ENCODE results near the gene PDZRN4.
A peak's percentile ranks its signal among the peaks of the same experiment; 100 is the strongest.
"Not testable (repeated sequence)": the region's sequence is repeated elsewhere in the genome, so short reads cannot be mapped to it uniquely, and the experiment has no call there.

PDZRN4 gene

GRCh38 chr12:41277100-41277945 lies 89.2 kb downstream of the PDZRN4 start:
- Mint-ChIP-seq H3K36me3 (ENCODE audit: low read depth) (no peaks in the 10 kb centered on the region), H3K4me3 (no peak overlapping the region), H3K27ac (no peak overlapping the region), H3K27me3 (ENCODE audit: low read depth, poor library complexity) (no peaks in the 10 kb centered on the region), H3K4me1 (peaks cover 16% of the 10 kb centered on the region), H3K9me3 (no peaks in the 10 kb centered on the region)
- peak; percentile 43 for DNase-seq
- TF ChIP-seq CTCF (IDR thresholded peaks at IDR 0.05): peak; percentile 75

GRCh38 chr12:41277946-41278267 lies 89.8 kb downstream of the PDZRN4 start:
- H3K4me3 Mint-ChIP-seq: no peak overlapping the region
- H3K36me3 Mint-ChIP-seq (ENCODE audit: low read depth): no peaks in the 10 kb centered on the region

GRCh38 chr12:41280341-41281095 lies 92.4 kb downstream of the PDZRN4 start:
- peaks cover 16% of the 10 kb centered on the region for H3K4me1 Mint-ChIP-seq
- H3K27me3 Mint-ChIP-seq (ENCODE audit: low read depth, poor library complexity); H3K4me3 Mint-ChIP-seq; H3K27ac Mint-ChIP-seq; DNase-seq; H3K9me3 Mint-ChIP-seq; H3K36me3 Mint-ChIP-seq (ENCODE audit: low read depth): not testable (repeated sequence)

More at GRCh38 chr12:41277946-41278267, 89.8 kb downstream of the PDZRN4 start:
- Mint-ChIP-seq H3K9me3 (no peaks in the 10 kb centered on the region), H3K4me1 (peaks cover 16% of the 10 kb centered on the region), H3K27ac (no peak overlapping the region), H3K27me3 (ENCODE audit: low read depth, poor library complexity) (no peaks in the 10 kb centered on the region)
- TF ChIP-seq CTCF (IDR thresholded peaks at IDR 0.05): no peak
- no peak for DNase-seq

- H3K27me3 Mint-ChIP-seq (ENCODE audit: low read depth, poor library complexity); H3K36me3 Mint-ChIP-seq (ENCODE audit: low read depth); DNase-seq; H3K4me3 Mint-ChIP-seq; H3K9me3 Mint-ChIP-seq; H3K27ac Mint-ChIP-seq: not testable (repeated sequence)
- H3K4me1 Mint-ChIP-seq: peaks cover 28% of the 10 kb centered on the region
Measured at GRCh38 chr12:41285470-41285869, 97.3 kb downstream of the PDZRN4 start.

GRCh38 chr12:41286426-41286825 lies 98.3 kb downstream of the PDZRN4 start:
- Mint-ChIP-seq H3K4me3 (no peak overlapping the region), H3K9me3 (peaks cover 8% of the 10 kb centered on the region), H3K4me1 (peaks cover 28% of the 10 kb centered on the region), H3K27ac (peak overlapping the region; percentile 42), H3K36me3 (ENCODE audit: low read depth) (no peaks in the 10 kb centered on the region), H3K27me3 (ENCODE audit: low read depth, poor library complexity) (no peaks in the 10 kb centered on the region)
- TF ChIP-seq CTCF (IDR thresholded peaks at IDR 0.05): no peak
- DNase-seq: no peak

- Mint-ChIP-seq H3K36me3 (ENCODE audit: low read depth) (no peaks in the 10 kb centered on the region), H3K9me3 (peaks cover 8% of the 10 kb centered on the region), H3K4me1 (peaks cover 36% of the 10 kb centered on the region), H3K27ac (peak overlapping the region; percentile 57), H3K27me3 (ENCODE audit: low read depth, poor library complexity) (no peaks in the 10 kb centered on the region), H3K4me3 (no peak overlapping the region)
- no peak for TF ChIP-seq CTCF (IDR thresholded peaks at IDR 0.05)
- no peak for DNase-seq
Measured at GRCh38 chr12:41287500-41288141, 99.5 kb downstream of the PDZRN4 start.
